Sigmoid colon (tissue), 7 donors: ENCODE data around the gene LRRC8D. TPM values are rescaled to one million over a fixed set of nuclear protein-coding genes. Genes with fewer than 3 reads are reported as not detected.

ENCODE experiments used
- DNase-seq: peaks from one replicate; pipeline ENCODE4 v3.0.0-alpha.2; 2019
- H3K27ac ChIP-seq, 4 donors: fragments of 200-600 bp; sonication (generic); one replicate each; pipeline ENCODE4 v1.5.1; 2016 to 2019; ENCODE audit warnings: mild to moderate bottlenecking in 1 of 4
- H3K27me3 ChIP-seq, 3 donors: fragments of 200-600 bp; sonication (generic); one replicate each; pipeline ENCODE4 v1.5.1; 2019; ENCODE audit warnings: mild to moderate bottlenecking in 1 of 3
- H3K36me3 ChIP-seq, 4 donors: fragments of 200-600 bp; sonication (generic); one replicate each; pipeline ENCODE4 v1.5.1; 2016 to 2019
- H3K4me1 ChIP-seq, 4 donors: fragments of 200-600 bp; sonication (generic); one replicate each; pipeline ENCODE4 v1.5.1; 2017 to 2019
- H3K4me3 ChIP-seq, 4 donors: fragments of 200-600 bp; sonication (generic); one replicate each; pipeline ENCODE4 v1.5.1; 2017 to 2019; ENCODE audit warnings: mild to moderate bottlenecking in 2 of 4, moderate library complexity in 1 of 4
- H3K9me3 ChIP-seq, 4 donors: fragments of 200-600 bp in 3 of 4; sonication (generic) in 3 of 4; one replicate each; pipeline versions ENCODE4 v1.5.1 to v1.6.1; 2013 to 2019
- CTCF ChIP-seq, 4 experiments: fragments of 450-650 bp in 3 of 4; fragments of 200-600 bp in 1 of 4; IDR thresholded peaks; one replicate each; pipeline ENCODE4 v1.5.1; 2016 to 2019; ENCODE audit warnings: antibody characterized with exemption in 4 of 4, mild to moderate bottlenecking in 3 of 4, moderate library complexity in 2 of 4
- EP300 ChIP-seq, 4 donors: sonication (generic); formaldehyde crosslinking; IDR thresholded peaks; one replicate each; pipeline ENCODE4 v1.6.1; 2017; ENCODE audit warnings: antibody characterized with exemption in 4 of 4
- POLR2A ChIP-seq, 2 donors: fragments of 450-650 bp; IDR thresholded peaks; one replicate each; pipeline ENCODE4 v1.6.1; 2016; ENCODE audit warnings: antibody characterized with exemption in 2 of 2, mild to moderate bottlenecking in 2 of 2, moderate library complexity in 2 of 2
- POLR2AphosphoS5 ChIP-seq, 4 donors: sonication (generic); formaldehyde crosslinking; IDR thresholded peaks; one replicate each; pipeline ENCODE4 v1.6.1; 2017; ENCODE audit warnings: antibody characterized with exemption in 4 of 4
- WGBS, 2 donors: extraction: QIAGEN DNeasy Blood & Tissue Kit; methylation state at CpG; one replicate each; pipeline ENCODE4 v1.1.7; 2013; 5-methylcytosine and 5-hydroxymethylcytosine counted together
- intact Hi-C: fragments of 100-400 bp; cut with DNase I; formaldehyde crosslinking; loops from one replicate; pipeline ENCODE4 v1.15.1; 2023
- polyA plus RNA-seq, 3 donors: library from polyadenylated mRNA; stranded (reverse); fragments of 200-250 nt; gene quantifications; one replicate each; pipeline ENCODE4 v1.2.3, GENCODE V29; 2013
- total RNA-seq, 4 donors: library from RNA; depleted of rRNA; stranded (reverse); fragments of >200 nt; gene quantifications; one replicate each; pipeline ENCODE4 v1.1.0, GENCODE V29; 2016
- donor health status: healthy with polysubstance abuse.
- donor health status: Bipolar disorder and iron deficiency.
- donor health status: healthy.

Gene LRRC8D
- total and polyA plus RNA-seq, 7 donors, result 6.0 to 21.2 (median 9.3) TPM

DNA sequence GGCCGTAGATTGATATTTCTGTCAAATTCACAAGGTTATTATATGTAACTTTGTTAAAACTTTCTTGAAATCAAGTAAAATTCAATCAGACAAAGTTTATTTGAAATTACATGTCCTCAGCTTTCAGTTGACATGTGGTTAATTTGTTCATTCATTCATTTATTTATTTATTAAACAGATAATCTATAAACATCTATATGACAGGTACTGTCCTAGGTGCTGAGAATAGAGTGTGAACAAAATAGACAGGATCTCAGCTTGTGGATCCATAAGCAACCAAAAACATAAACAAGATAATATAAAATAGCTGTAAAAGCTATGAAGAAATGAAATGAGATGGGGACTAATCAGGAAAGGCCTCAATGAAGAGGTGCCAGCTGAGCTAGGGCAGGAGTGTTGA lies 72.0 kb downstream of the LRRC8D start:
- DNase-seq, result no peak
- 93 to 98% methylated on average over 1 of the region's 1 CpG for WGBS, 2 donors
- H3K9me3 ChIP-seq, result no peaks in the 10 kb centered on the region
- TF ChIP-seq POLR2AphosphoS5 (IDR thresholded peaks at IDR 0.05), result no peak
- no peak for TF ChIP-seq EP300 (IDR thresholded peaks at IDR 0.05)
- H3K4me3 ChIP-seq, result no peak overlapping the region
- no peak overlapping the region for H3K27ac ChIP-seq
- intact Hi-C loops, result no loop called here
- no peaks in the 10 kb centered on the region for H3K27me3 ChIP-seq
- H3K4me1 ChIP-seq, result peaks cover 0 to 7% (median 0%) of the 10 kb centered on the region in 4 donors
- H3K36me3 ChIP-seq, result no peaks in the 10 kb centered on the region

DNA sequence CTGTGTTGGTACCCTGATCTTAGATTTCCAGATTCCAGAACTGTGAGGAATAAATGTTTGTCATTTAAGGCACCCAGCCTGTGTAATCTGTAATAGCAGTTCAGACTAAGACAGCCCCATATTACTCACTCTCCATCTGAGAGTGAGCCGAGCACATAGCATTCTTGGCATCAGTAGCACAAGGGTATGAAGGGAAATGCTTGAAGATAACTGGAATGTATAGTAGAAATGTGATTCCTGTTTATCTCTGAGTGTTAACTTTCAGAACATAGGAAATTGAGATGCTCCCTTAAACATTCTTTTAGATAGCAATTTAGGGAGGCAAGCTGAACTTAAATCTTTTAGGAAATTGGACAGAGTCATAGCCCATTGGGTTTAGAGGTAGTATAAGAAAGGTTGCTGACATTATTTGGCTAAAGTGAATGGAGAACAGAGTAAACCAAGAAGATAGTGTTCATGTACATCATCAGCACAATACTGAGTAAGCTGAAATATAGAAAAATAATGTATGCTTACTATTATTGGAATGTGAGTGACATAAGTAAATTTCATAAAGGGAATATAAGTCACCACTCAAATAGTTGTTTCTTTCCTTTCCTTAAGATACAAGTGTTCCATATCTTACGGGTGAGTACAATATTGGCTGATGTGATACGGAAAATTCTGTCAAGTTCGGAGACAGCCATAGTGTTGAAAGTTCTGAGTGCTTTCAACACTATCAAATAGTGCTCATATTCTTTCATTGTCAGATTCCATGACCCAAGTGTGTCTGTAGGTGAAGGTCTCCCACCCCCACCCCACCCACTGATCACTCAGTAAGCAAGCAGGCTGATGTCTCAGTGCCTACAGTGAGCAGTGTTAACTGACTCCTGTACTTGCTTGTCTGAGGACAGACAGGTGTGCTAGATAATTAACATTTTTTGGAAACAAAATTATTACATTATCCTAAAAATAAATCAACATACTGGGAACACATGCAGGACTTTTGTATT lies 73.7 kb downstream of the LRRC8D start:
- Histone ChIP-seq H3K27ac (no peak overlapping the region), H3K36me3 (no peaks in the 10 kb centered on the region), H3K9me3 (no peaks in the 10 kb centered on the region), H3K27me3 (no peaks in the 10 kb centered on the region), H3K4me1 (peaks cover 0 to 15% (median 2%) of the 10 kb centered on the region in 4 donors), H3K4me3 (no peak overlapping the region)
- intact Hi-C loops, result no loop called here
- WGBS, 2 donors, result 93 to 95% methylated on average over 4 of the region's 4 CpGs
- no peak for TF ChIP-seq EP300 (IDR thresholded peaks at IDR 0.05)
- no peak for TF ChIP-seq POLR2AphosphoS5 (IDR thresholded peaks at IDR 0.05)
- TF ChIP-seq CTCF (IDR thresholded peaks at IDR 0.05), result no peak
- TF ChIP-seq POLR2A (IDR thresholded peaks at IDR 0.05), result no peak
- no peak for DNase-seq

GRCh38 chr1:89896105-89896942 lies 75.5 kb downstream of the LRRC8D start:
- 77 to 85% methylated on average over 11 of the region's 11 CpGs for WGBS, 2 donors
- Histone ChIP-seq H3K27me3 (no peaks in the 10 kb centered on the region), H3K9me3 (no peaks in the 10 kb centered on the region), H3K4me3 (no peak overlapping the region), H3K27ac (no peak overlapping the region), H3K36me3 (no peaks in the 10 kb centered on the region), H3K4me1 (peaks cover 0 to 15% (median 2%) of the 10 kb centered on the region in 4 donors)
- intact Hi-C loops, result no loop called here
- no peak for DNase-seq
- no peak for TF ChIP-seq POLR2AphosphoS5 (IDR thresholded peaks at IDR 0.05)
- TF ChIP-seq POLR2A (IDR thresholded peaks at IDR 0.05), result no peak
- no peak for TF ChIP-seq EP300 (IDR thresholded peaks at IDR 0.05)
- TF ChIP-seq CTCF (IDR thresholded peaks at IDR 0.05), result no peak

DNA sequence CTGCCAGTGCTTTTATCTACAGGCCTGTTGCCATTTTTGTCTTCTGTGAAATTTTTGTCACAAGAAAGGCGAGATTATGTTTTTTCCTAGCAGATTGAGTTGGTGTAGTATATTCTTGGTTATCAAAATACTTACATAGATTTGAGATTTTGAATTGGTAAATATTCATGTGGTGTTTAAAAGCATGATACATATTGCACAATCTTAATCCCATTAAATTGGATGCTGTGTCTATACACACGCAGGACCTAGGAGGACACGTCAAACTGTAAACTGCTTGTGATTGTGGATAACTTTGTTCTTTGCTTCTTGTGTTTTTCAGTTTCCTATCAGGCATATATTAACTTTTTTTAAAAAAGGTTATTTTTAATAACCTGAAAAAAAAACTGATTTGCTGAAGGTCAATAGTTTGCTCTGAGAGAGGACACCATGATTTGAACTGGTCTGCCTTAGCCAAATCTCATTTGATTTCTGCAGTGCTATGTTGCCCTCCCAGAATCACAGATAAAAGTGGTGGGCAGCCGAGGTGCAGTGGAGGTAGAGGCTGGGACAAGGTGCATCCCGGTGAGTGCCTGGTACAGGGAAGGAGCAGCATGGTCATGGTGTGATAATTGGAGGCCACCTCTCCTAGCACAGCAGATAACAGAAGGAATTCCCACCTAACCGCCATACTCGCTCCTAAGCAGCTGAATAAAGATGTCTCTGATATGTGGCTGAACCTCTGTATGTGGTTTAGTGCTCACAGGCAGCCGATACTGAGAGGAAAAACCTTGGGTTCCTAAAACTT lies 76.7 kb downstream of the LRRC8D start:
- Histone ChIP-seq H3K9me3 (no peaks in the 10 kb centered on the region), H3K36me3 (no peaks in the 10 kb centered on the region), H3K27me3 (no peaks in the 10 kb centered on the region), H3K4me3 (no peak overlapping the region), H3K27ac (no peak overlapping the region), H3K4me1 (peaks cover 0 to 15% (median 2%) of the 10 kb centered on the region in 4 donors)
- intact Hi-C loops, result no loop called here
- TF ChIP-seq POLR2AphosphoS5 (IDR thresholded peaks at IDR 0.05), result no peak
- no peak for TF ChIP-seq CTCF (IDR thresholded peaks at IDR 0.05)
- TF ChIP-seq EP300 (IDR thresholded peaks at IDR 0.05), result no peak
- no peak for TF ChIP-seq POLR2A (IDR thresholded peaks at IDR 0.05)
- DNase-seq, result no peak
- WGBS, 2 donors, result 95 to 96% methylated on average over 8 of the region's 8 CpGs
